NCI-H1092 (cell line): ENCODE results near the gene SMIM1.

Experiments used
- DNase-seq: peaks from one replicate; lab custom pipeline; 2025; lab: John Stamatoyannopoulos, UW

Gene SMIM1

DNA sequence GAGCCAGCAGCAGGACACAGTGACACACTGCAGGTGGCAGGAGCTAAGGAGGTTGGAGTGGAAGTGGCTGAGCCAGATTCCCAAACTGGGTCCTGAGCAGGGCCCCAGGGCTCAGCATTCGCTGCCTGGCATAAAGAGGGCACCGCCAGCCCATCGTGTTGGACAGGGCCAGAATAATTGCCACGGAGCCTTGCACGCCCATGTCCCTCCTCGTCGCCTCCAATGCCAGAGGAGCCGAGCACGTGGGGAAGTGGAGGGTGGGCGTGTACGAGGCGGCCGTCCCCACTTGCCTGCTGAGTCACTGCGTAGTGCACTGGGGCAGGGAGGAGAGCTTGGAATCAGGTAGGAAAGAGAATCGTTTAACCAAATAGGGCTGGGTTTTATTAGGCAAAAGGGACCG, 49.9 kb downstream of the SMIM1 start:
- DNase-seq, result no peak

DNA sequence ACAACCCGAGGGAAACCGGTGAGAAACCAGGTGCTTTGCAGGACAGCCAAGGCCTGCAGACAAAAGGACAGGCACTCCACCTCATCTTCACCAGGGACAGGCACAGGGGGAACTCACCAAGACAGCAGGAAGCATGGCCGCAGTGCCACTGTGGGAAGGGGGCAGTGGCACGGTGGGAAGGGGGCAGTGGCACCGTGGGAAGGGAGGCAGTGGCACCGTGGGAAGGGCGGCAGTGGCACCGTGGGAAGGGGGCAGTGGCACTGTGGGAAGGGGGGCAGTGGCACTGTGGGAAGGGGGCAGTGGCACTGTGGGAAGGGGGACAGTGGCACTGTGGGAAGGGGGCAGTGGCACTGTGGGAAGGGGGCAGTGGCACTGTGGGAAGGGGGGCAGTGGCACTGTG, 52.1 kb downstream of the SMIM1 start:
- DNase-seq, result no peak

DNA sequence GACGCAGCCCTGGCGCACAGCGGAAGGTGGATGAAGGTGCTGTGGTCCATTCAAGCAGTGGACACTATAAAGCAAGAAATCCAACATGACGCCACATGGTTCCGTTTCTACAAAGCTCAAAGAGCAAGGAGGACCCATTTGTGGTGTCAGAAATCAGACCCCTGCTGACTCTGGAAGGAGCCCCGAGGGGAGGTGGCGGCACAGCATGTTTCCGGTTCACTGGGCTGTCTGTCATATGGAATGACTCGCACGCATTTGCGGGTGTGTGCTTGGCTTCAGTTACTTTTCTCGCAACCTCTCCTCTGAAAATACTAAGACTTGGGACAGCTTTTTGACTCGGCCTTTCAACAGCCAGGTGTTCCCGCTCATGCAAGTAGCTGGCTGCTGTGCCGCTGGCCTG, 52.8 kb downstream of the SMIM1 start:
- DNase-seq, result no peak
